SK-N-SH treated with all-trans-retinoic acid at 6 μM for 48 hours (cell line): ENCODE results near the gene RPL37.

Experiments used
- TCF4 ChIP-seq: fragments of 250-450 bp; sonication (Bioruptor Pico); IDR thresholded peaks from 2 replicates; pipeline ENCODE4 v1.8.0; 2021; ENCODE audit warnings: mild to moderate bottlenecking, moderate library complexity, borderline replicate concordance
- ZNF70 ChIP-seq: fragments of 450-650 bp; formaldehyde crosslinking; IDR thresholded peaks from 2 replicates; pipeline ENCODE4 v1.5.0; 2020; ENCODE audit warnings: mild to moderate bottlenecking, moderate library complexity

GRCh38 chr5:40832345-40832744, 2.7 kb downstream of the RPL37 start:
- TF ChIP-seq ZNF70 (CRISPR knock-in tag) (no peak), TCF4 (CRISPR knock-in tag) (no peak)
